Stimulated activated CD8-positive, alpha-beta memory T cell treated with anti-CD3 and anti-CD28 coated beads, Interleukin-2, amount 100 ng/mL, for 48 hours (primary cell): ENCODE data around the gene LGALS7.

Experiments
- DNase-seq, 2 donors: peaks; one replicate each; pipeline ENCODE4 v3.0.0-alpha.2; 2020; ENCODE audit warnings: low read depth in 2 of 2

LGALS7 gene

GRCh38 chr19:38727868-38728660, 45.3 kb downstream of the LGALS7 start:
- no peak for DNase-seq

GRCh38 chr19:38727306-38727867, 45.9 kb downstream of the LGALS7 start:
- DNase-seq: no peak

DNA sequence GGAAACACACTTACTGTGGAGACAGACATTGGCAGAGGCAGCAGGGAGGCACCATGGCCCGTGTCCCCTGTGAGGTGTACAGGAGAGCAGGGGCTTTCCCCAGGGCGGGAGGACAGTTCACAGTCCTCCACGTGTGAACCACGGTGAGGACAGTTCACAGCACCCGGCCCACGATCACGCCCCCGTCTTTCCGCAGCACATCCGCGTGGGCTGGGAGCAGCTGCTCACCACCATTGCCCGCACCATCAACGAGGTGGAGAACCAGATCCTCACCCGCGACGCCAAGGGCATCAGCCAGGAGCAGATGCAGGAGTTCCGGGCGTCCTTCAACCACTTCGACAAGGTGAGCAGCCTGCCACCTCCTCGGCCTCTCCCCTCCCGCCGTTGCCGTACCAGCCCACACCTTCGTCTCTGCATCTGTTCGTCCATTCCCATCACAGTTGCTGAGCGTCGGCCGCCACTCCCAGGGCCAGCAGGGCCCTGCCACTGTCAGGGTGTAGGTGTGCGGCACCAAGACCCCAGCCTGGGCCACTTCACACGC, 46.5 kb downstream of the LGALS7 start:
- no peak for DNase-seq

- no peak for DNase-seq
These were observed 47.0 kb downstream of the LGALS7 start for GRCh38 chr19:38726284-38726673.

- DNase-seq: no peak
These were observed 47.6 kb downstream of the LGALS7 start for GRCh38 chr19:38725469-38726283.

DNA sequence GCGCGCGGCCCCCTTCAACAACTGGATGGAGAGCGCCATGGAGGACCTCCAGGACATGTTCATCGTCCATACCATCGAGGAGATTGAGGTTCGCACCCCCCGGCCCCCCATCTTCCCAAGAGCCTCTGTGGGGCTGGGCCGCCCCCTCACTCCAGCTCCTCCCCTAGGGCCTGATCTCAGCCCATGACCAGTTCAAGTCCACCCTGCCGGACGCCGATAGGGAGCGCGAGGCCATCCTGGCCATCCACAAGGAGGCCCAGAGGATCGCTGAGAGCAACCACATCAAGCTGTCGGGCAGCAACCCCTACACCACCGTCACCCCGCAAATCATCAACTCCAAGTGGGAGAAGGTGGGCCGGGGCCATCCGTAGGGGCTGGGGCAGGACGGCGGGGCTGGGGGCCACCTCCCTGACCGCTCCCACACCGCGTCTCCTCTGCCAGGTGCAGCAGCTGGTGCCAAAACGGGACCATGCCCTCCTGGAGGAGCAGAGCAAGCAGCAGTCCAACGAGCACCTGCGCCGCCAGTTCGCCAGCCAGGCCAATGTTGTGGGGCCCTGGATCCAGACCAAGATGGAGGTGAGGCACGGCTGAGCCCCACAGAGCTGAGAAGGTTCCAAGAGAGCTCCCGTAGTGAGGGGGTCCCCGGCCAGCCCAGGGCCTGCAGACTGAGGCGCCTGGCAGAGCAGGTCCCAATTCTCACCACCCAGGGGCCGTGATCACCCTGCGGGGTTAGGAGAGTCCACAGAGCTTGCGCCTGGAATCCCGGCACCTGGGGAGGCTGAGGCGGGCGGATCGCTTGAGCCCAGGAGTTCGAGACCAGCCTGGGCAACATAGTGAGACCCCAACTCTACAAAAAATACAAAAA, 49.1 kb downstream of the LGALS7 start:
- DNase-seq: no peak

DNA sequence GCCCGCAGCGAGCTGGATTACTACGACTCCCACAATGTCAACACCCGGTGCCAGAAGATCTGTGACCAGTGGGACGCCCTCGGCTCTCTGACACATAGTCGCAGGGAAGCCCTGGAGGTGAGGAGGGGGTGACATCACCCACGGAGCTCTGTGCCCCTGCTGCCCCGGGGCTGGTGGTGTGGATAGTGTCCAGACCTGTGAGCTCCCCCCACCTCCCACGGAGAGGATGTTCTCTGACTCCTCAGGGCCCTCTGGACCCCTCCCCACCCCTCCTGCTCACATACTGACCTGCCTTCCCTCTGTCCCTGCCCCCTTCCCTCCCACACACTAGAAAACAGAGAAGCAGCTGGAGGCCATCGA, 49.7 kb downstream of the LGALS7 start:
- no peak for DNase-seq

DNA sequence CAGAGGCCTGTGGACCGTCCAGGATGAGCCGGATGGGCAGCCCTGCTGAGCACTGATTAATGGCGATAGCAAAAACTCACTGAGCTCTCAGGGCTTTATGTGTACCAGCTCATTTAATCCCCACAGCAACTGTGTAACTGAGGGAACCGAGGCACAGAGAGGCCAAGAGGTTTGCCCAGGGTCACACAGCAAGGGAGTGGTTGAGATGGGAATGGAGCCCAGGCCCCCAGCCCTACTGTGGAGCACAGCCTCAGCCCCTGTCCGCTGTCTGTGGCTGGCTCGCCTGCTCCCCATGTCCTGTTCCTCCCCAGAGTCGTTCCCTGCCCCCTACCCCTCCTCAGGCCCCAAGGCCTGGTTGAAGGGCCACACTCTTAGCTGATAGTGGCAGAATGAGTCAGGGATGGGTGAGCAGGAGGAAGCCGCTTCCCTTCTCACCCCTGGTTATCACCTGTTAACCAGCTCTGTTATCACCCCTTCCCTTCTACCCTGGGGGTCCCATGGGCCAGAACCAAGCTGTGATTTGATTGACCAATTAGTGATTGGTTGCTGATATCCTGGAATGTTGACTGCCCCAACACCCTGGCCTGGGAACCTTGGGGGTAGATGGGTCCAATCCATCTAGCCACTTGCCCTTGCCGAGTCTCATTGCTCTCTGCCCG, 50.2 kb downstream of the LGALS7 start:
- no peak for DNase-seq

- no peak for DNase-seq
These were observed 51.1 kb downstream of the LGALS7 start for GRCh38 chr19:38721979-38722773.

- DNase-seq: no peak
These were observed 51.8 kb downstream of the LGALS7 start for GRCh38 chr19:38721496-38721895.
